Dendritic cell treated with granulocyte-macrophage colony-stimulating factor and Interleukin-4, amounts not matched to agents 40 ng/mL and 50 ng/mL, for 4 days (primary cell): ENCODE data around the gene MYH15.

Source experiments
- H3K27ac Mint-ChIP-seq: one replicate; pipeline ENCODE4 v1.8.0; 2022; ENCODE audit warnings: mild to moderate bottlenecking, mixed read lengths
- H3K27me3 Mint-ChIP-seq: one replicate; pipeline ENCODE4 v1.8.0; 2022; ENCODE audit warnings: mild to moderate bottlenecking, mixed read lengths
- H3K36me3 Mint-ChIP-seq: one replicate; pipeline ENCODE4 v1.8.0; 2022; ENCODE audit warnings: low read depth, mixed read lengths
- H3K4me1 Mint-ChIP-seq: one replicate; pipeline ENCODE4 v1.8.0; 2022; ENCODE audit warnings: low read depth, mixed read lengths
- H3K4me3 Mint-ChIP-seq: one replicate; pipeline ENCODE4 v1.8.0; 2022; ENCODE audit warnings: mild to moderate bottlenecking, moderate library complexity, mixed read lengths
- H3K9me3 Mint-ChIP-seq: one replicate; pipeline ENCODE4 v1.8.0; 2022; ENCODE audit warnings: mixed read lengths
- intact Hi-C: fragments of 100-400 bp; cut with micrococcal nuclease; formaldehyde crosslinking; loops from one replicate; pipeline ENCODE4 v1.15.0; 2022

MYH15 gene

DNA sequence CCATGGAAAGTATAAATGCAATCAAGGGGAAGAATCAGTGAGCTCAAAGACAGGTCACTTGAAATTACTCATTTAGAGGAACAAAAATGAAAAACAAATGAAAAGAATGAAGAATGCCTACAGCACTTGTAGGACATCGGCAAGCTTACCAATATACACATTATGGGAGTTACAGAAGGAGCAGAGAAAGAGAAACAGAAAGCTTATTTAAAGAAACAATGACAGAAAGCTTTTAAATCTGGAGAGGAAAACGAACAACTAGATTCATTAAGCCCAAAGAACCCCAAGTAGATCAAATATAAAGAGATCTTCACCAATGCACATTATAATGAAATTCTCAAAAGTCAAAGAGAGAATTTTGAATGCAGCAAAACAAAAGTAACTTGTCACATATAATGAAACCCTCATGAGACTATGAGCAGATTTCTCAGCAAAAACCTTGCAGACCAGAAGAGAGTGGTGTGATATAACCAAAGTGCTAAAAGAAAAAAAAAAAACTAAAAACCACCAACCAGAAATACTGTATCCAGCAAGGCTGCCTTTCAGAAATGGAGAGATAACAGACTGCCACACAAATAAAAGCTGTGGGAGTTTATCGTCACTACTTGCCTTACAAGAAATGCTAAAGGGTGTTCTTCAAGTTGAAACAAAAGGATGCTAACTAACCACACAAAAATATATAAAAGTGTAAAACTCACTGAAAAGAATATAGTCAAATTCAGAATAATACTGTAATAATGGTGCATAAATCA is 63.1 kb downstream of the MYH15 start:
- H3K27ac Mint-ChIP-seq = no peak overlapping the region
- peaks cover 18% of the 10 kb centered on the region for H3K9me3 Mint-ChIP-seq
- H3K36me3 Mint-ChIP-seq = peaks cover 12% of the 10 kb centered on the region
- intact Hi-C loops = no loop called here
- no peak overlapping the region for H3K4me3 Mint-ChIP-seq
- H3K27me3 Mint-ChIP-seq = no peaks in the 10 kb centered on the region
- peaks cover 17% of the 10 kb centered on the region for H3K4me1 Mint-ChIP-seq

DNA sequence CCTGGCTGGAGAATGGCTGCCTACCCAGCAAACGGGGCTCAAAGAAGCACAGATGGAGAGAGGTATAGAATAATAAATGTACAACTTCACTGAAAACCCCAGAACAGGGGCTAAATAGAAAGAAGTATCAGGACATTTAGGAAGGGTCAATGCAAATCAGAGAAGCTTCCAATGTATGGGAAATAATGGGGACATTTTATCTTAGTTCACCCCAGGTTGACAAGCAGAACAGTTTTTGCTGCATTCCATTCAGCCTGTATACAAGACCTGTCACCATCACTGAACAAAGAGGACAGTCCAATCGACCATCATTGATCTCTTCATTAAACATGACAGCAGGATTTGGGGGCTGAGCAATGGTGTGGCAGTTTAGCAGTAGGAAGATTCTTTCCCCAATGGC is 68.1 kb downstream of the MYH15 start:
- Mint-ChIP-seq H3K27me3 (no peaks in the 10 kb centered on the region), H3K4me1 (peaks cover 17% of the 10 kb centered on the region), H3K27ac (no peak overlapping the region), H3K4me3 (no peak overlapping the region), H3K9me3 (peaks cover 14% of the 10 kb centered on the region), H3K36me3 (peaks cover 10% of the 10 kb centered on the region)
- intact Hi-C loops = no loop called here

DNA sequence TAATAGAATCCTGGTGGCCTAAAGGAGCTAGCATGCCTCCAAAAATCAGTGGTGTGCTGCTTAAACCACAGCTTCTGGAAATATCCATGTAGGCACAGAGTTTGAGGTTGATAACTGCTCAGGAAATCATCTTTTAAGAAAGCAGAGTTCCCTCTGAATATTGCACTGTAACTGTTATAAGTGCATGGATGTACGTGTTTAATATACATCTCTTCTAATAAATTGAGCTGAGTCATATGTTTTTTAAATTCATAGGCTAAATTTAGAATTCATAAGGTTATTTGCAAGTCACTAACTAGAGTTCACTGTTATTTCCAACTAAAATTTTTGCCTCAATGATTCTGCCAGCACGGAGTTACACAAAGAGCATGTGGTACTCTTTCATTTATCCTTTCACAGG is 68.9 kb downstream of the MYH15 start:
- Mint-ChIP-seq H3K36me3 (peaks cover 3% of the 10 kb centered on the region), H3K9me3 (peaks cover 6% of the 10 kb centered on the region), H3K4me1 (peaks cover 10% of the 10 kb centered on the region), H3K27ac (no peak overlapping the region), H3K27me3 (no peaks in the 10 kb centered on the region), H3K4me3 (no peak overlapping the region)
- intact Hi-C loops = no loop called here

DNA sequence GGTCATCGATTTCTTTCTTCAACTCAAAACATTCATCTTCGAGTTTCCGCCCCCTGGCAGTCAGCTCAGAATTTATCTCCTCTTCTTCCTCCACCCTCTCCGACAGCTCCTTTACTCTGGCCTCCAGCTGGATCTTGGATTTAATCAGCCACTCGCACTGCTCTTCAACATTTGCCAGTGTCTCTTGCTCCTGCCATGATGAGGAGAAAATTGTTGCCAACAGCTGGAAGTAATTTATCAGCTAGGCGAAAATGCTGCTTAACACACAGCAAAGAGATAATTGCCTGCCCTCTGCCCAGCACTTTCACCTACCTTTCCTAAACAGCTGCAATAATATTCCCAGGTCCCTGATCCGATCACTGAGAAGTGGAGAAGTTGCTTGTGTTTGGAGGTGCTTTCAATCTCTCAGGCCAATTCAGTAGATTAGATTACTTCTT is 69.3 kb downstream of the MYH15 start:
- peaks cover 2% of the 10 kb centered on the region for H3K9me3 Mint-ChIP-seq
- H3K36me3 Mint-ChIP-seq = no peaks in the 10 kb centered on the region
- peaks cover 10% of the 10 kb centered on the region for H3K4me1 Mint-ChIP-seq
- no peaks in the 10 kb centered on the region for H3K27me3 Mint-ChIP-seq
- no peak overlapping the region for H3K4me3 Mint-ChIP-seq
- intact Hi-C loops = no loop called here
- H3K27ac Mint-ChIP-seq = no peak overlapping the region

GRCh38 chr3:108438542-108438941 is 71.9 kb downstream of the MYH15 start:
- intact Hi-C loops = no loop called here
- no peak overlapping the region for H3K4me3 Mint-ChIP-seq

GRCh38 chr3:108437439-108437838 is 73.0 kb downstream of the MYH15 start:
- no peak overlapping the region for H3K4me3 Mint-ChIP-seq
- H3K27ac Mint-ChIP-seq = no peak overlapping the region
- no peaks in the 10 kb centered on the region for H3K27me3 Mint-ChIP-seq
- H3K36me3 Mint-ChIP-seq = no peaks in the 10 kb centered on the region
- H3K9me3 Mint-ChIP-seq = peaks cover 15% of the 10 kb centered on the region
- intact Hi-C loops = no loop called here
- no peaks in the 10 kb centered on the region for H3K4me1 Mint-ChIP-seq

More at GRCh38 chr3:108438542-108438941, 71.9 kb downstream of the MYH15 start:
- no peak overlapping the region for H3K27ac Mint-ChIP-seq
- no peaks in the 10 kb centered on the region for H3K27me3 Mint-ChIP-seq
- no peaks in the 10 kb centered on the region for H3K4me1 Mint-ChIP-seq
- peaks cover 4% of the 10 kb centered on the region for H3K9me3 Mint-ChIP-seq
- no peaks in the 10 kb centered on the region for H3K36me3 Mint-ChIP-seq

- peaks cover 25% of the 10 kb centered on the region for H3K9me3 Mint-ChIP-seq
- H3K36me3 Mint-ChIP-seq = no peaks in the 10 kb centered on the region
- no peak overlapping the region for H3K27ac Mint-ChIP-seq
- H3K4me1 Mint-ChIP-seq = peaks cover under 1% of the 10 kb centered on the region
- intact Hi-C loops = no loop called here
- H3K4me3 Mint-ChIP-seq = no peak overlapping the region
- no peaks in the 10 kb centered on the region for H3K27me3 Mint-ChIP-seq
These were observed 76.5 kb downstream of the MYH15 start for GRCh38 chr3:108433928-108434327.

DNA sequence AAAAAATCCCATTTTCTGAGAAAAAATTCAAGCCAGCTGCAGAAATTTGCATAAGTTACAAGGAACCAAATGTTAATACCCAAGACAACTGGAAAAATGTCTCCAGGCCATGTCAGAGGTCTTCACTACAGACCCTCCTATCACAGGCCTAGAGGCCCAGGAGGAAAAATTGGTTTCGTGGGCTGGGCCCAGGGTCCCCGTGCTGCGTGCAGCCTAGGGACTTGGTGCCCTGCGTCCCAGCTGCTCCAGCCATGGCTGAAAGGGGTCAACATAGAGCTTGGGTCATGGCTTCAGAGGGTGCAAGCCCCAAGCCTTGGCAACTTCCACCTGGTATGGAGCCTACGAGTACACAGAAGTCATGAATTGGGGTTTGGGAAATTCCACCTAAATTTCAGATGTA is 78.0 kb downstream of the MYH15 start:
- intact Hi-C loops = no loop called here
- Mint-ChIP-seq H3K27me3 (no peaks in the 10 kb centered on the region), H3K36me3 (no peaks in the 10 kb centered on the region), H3K9me3 (peaks cover 25% of the 10 kb centered on the region), H3K27ac (no peak overlapping the region), H3K4me3 (no peak overlapping the region), H3K4me1 (peaks cover 8% of the 10 kb centered on the region)

DNA sequence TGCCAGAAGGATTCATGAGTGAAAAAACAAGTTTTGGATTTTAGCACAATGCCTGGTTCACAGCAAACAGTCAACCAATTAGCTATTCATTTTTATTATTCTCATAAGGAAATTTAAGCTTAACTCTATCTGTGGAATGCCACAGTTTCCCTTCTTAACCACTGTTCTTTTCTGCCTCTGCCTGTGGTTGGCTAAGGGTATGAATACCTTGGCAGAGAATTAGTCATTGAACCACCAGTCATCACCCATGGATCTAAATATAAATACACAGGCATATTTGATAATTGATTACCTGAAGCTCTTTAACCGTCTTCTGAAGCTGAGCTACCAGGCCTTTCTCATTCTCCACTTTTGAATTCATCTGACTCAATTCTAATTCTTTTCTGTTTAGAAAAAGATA is 79.9 kb downstream of the MYH15 start:
- Mint-ChIP-seq H3K27me3 (no peaks in the 10 kb centered on the region), H3K27ac (no peak overlapping the region), H3K36me3 (no peaks in the 10 kb centered on the region), H3K4me1 (peaks cover 8% of the 10 kb centered on the region), H3K4me3 (no peak overlapping the region), H3K9me3 (peaks cover 25% of the 10 kb centered on the region)
- intact Hi-C loops = no loop called here

DNA sequence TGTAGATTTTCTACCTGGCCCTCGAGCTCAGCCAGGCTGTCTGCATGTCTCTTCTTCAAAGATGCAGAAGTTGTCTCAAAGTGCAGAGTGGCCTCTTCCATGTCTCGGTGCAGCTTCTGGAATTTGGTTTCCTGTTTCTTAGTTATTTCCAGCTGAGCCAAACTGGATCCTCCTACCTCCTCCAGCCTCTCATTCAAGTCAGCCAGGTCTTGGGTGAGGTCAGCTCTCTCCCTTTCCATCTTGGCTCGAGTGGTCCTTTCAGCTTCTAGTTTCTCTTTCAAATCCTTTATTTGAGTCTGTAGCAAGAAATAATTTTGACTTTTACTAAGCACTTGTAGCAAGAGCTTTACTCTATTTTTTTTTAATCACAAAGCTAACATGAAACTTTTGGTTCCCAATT is 81.8 kb downstream of the MYH15 start:
- intact Hi-C loops = no loop called here
- Mint-ChIP-seq H3K4me1 (peaks cover 8% of the 10 kb centered on the region), H3K36me3 (no peaks in the 10 kb centered on the region), H3K9me3 (peaks cover 21% of the 10 kb centered on the region), H3K4me3 (peak overlapping the region; percentile 47), H3K27me3 (no peaks in the 10 kb centered on the region), H3K27ac (peak overlapping the region; percentile 38)

- H3K27me3 Mint-ChIP-seq = no peaks in the 10 kb centered on the region
- H3K9me3 Mint-ChIP-seq = no peaks in the 10 kb centered on the region
- H3K27ac Mint-ChIP-seq = no peak overlapping the region
- no peaks in the 10 kb centered on the region for H3K36me3 Mint-ChIP-seq
- H3K4me1 Mint-ChIP-seq = no peaks in the 10 kb centered on the region
- intact Hi-C loops = no loop called here
- H3K4me3 Mint-ChIP-seq = no peak overlapping the region
These were observed 89.5 kb downstream of the MYH15 start for GRCh38 chr3:108420926-108421325.

GRCh38 chr3:108416111-108416869 is 94.1 kb downstream of the MYH15 start:
- Mint-ChIP-seq H3K36me3 (no peaks in the 10 kb centered on the region), H3K9me3 (no peaks in the 10 kb centered on the region), H3K4me1 (no peaks in the 10 kb centered on the region), H3K4me3 (no peak overlapping the region), H3K27me3 (no peaks in the 10 kb centered on the region), H3K27ac (no peak overlapping the region)
- intact Hi-C loops = no loop called here

GRCh38 chr3:108415661-108416060 is 94.7 kb downstream of the MYH15 start:
- intact Hi-C loops = no loop called here
- no peaks in the 10 kb centered on the region for H3K9me3 Mint-ChIP-seq

DNA sequence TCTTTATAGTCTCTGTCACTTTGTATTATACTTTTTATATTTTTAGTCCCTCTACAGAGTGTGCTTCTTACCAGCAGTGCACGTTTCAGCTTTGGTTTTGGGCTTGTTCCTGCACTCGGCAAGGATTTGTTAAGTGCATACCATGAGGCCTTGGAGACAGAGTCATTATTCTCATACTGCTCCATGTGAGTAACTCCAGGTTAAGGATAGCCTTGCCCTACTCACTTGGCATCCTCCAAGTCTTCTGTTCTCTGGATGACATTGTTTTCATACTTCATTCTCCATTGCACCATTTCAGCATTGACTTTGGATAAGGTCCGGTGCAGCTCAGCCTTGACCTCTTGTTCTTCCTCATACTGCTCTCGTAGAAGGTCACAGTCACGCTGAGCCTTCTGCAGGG is 96.4 kb downstream of the MYH15 start:
- H3K36me3 Mint-ChIP-seq = no peaks in the 10 kb centered on the region
- H3K27me3 Mint-ChIP-seq = no peaks in the 10 kb centered on the region
- H3K9me3 Mint-ChIP-seq = no peaks in the 10 kb centered on the region
- no peak overlapping the region for H3K27ac Mint-ChIP-seq
- intact Hi-C loops = no loop called here
- H3K4me3 Mint-ChIP-seq = no peak overlapping the region
- no peaks in the 10 kb centered on the region for H3K4me1 Mint-ChIP-seq

More at GRCh38 chr3:108415661-108416060, 94.7 kb downstream of the MYH15 start:
- no peaks in the 10 kb centered on the region for H3K27me3 Mint-ChIP-seq
- H3K36me3 Mint-ChIP-seq = no peaks in the 10 kb centered on the region
- no peak overlapping the region for H3K4me3 Mint-ChIP-seq
- no peaks in the 10 kb centered on the region for H3K4me1 Mint-ChIP-seq
- no peak overlapping the region for H3K27ac Mint-ChIP-seq
